HCT116 (cell line): ENCODE results near the gene RAB5A.

Experiments
- EZH2phosphoT487 ChIP-seq: fragments of 200-600 bp; IDR thresholded peaks from 2 replicates; pipeline ENCODE4 v1.6.1; 2018; ENCODE audit warnings: antibody characterized with exemption, borderline replicate concordance
- POLR2AphosphoS5 ChIP-seq: IDR thresholded peaks from 2 replicates; pipeline ENCODE4 v1.6.1; 2011; ENCODE audit warnings: mild to moderate bottlenecking, low read depth, low read length, moderate library complexity
- TF ChIP-seq, protein P1 (sequence below), 3 experiments: fragments of 200-600 bp in 1 of 3; sonication (generic) in 1 of 3; IDR thresholded peaks in 2 of 3; conservative IDR thresholded peaks in 1 of 3; 2 replicates each; pipeline ENCODE4 v1.5.1; 2012 to 2017; ENCODE audit warnings: low read depth in 2 of 3, low read length in 2 of 3, antibody characterized with exemption in 1 of 3, borderline replicate concordance in 1 of 3, control low read depth in 1 of 3, mild to moderate bottlenecking in 1 of 3, mixed read lengths in 1 of 3, mixed run types in 1 of 3, moderate library complexity in 1 of 3; ENCODE audit not compliant: insufficient read depth in 1 of 3

DNA sequence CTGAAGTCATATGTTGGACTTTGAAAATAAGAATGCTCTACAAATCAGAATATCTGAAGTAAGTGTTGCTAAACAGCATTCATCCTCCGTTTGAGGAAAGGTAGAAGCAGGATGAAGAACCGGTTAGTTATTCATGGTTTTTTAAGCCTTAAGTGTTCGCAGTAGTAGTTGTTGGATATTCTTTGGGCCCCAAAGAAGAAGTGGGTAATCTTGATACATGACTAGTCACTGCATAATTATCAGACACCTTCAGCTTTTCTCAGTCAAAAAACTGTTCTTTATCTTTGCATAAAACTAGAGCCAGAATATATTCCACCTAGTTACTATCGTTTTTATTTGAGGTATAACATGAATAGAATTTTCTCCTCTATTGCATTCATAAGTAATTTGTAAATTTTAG, 13.8 kb downstream of the RAB5A start:
- TF ChIP-seq, protein P1, sequence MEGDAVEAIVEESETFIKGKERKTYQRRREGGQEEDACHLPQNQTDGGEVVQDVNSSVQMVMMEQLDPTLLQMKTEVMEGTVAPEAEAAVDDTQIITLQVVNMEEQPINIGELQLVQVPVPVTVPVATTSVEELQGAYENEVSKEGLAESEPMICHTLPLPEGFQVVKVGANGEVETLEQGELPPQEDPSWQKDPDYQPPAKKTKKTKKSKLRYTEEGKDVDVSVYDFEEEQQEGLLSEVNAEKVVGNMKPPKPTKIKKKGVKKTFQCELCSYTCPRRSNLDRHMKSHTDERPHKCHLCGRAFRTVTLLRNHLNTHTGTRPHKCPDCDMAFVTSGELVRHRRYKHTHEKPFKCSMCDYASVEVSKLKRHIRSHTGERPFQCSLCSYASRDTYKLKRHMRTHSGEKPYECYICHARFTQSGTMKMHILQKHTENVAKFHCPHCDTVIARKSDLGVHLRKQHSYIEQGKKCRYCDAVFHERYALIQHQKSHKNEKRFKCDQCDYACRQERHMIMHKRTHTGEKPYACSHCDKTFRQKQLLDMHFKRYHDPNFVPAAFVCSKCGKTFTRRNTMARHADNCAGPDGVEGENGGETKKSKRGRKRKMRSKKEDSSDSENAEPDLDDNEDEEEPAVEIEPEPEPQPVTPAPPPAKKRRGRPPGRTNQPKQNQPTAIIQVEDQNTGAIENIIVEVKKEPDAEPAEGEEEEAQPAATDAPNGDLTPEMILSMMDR (IDR thresholded peaks at IDR 0.05 in 2 of 3, conservative IDR thresholded peaks at IDR 0.05 in 1 of 3; ENCODE audit: borderline replicate concordance in 1 of 3, insufficient read depth in 1 of 3, low read depth in 2 of 3, low read length in 2 of 3), result no peak
- no peak for TF ChIP-seq EZH2phosphoT487
- TF ChIP-seq POLR2AphosphoS5, result no peak
